Chondrocyte (in vitro differentiated cells): ENCODE data around the gene C20orf144. TPM values are rescaled to one million over a fixed set of nuclear protein-coding genes. Genes with fewer than 3 reads are reported as not detected.
A peak's percentile ranks its signal among the peaks of the same experiment; 100 is the strongest.

ENCODE experiments used
- DNase-seq: peaks from one replicate; pipeline ENCODE4 v3.0.0; 2021; ENCODE audit warnings: mixed read lengths, low spot score
- H3K27ac Mint-ChIP-seq: one replicate; pipeline ENCODE4 v1.8.0; 2021; ENCODE audit warnings: mild to moderate bottlenecking, moderate library complexity, mixed read lengths; ENCODE audit not compliant: unreplicated experiment
- H3K27me3 Mint-ChIP-seq: 2 replicates; pipeline ENCODE4 v1.8.0; 2021; ENCODE audit warnings: low read depth, mixed read lengths
- H3K36me3 Mint-ChIP-seq: 2 replicates; pipeline ENCODE4 v1.8.0; 2021; ENCODE audit warnings: low read depth, mixed read lengths
- H3K4me1 Mint-ChIP-seq: 2 replicates; pipeline ENCODE4 v1.8.0; 2021; ENCODE audit warnings: low read depth, mild to moderate bottlenecking, mixed read lengths
- H3K4me3 Mint-ChIP-seq: one replicate; pipeline ENCODE4 v1.8.0; 2021; ENCODE audit warnings: mild to moderate bottlenecking, moderate library complexity, mixed read lengths; ENCODE audit not compliant: unreplicated experiment
- H3K9me3 Mint-ChIP-seq: 2 replicates; pipeline ENCODE4 v1.8.0; 2021; ENCODE audit warnings: low read depth, mixed read lengths
- total RNA-seq: library from RNA; stranded (reverse); gene quantifications from 3 replicates; pipeline ENCODE4 v1.2.1, GENCODE V29; 2021
- TF ChIP-seq, protein P1 (sequence below): fragments of 200-600 bp; sonication (generic); IDR thresholded peaks from 2 replicates; pipeline ENCODE4 v1.5.0; 2021; ENCODE audit warnings: antibody characterized with exemption, mild to moderate bottlenecking, moderate library complexity

Gene C20orf144
- total RNA-seq, 1 donor from 2014 or later, result 0.10 TPM

DNA sequence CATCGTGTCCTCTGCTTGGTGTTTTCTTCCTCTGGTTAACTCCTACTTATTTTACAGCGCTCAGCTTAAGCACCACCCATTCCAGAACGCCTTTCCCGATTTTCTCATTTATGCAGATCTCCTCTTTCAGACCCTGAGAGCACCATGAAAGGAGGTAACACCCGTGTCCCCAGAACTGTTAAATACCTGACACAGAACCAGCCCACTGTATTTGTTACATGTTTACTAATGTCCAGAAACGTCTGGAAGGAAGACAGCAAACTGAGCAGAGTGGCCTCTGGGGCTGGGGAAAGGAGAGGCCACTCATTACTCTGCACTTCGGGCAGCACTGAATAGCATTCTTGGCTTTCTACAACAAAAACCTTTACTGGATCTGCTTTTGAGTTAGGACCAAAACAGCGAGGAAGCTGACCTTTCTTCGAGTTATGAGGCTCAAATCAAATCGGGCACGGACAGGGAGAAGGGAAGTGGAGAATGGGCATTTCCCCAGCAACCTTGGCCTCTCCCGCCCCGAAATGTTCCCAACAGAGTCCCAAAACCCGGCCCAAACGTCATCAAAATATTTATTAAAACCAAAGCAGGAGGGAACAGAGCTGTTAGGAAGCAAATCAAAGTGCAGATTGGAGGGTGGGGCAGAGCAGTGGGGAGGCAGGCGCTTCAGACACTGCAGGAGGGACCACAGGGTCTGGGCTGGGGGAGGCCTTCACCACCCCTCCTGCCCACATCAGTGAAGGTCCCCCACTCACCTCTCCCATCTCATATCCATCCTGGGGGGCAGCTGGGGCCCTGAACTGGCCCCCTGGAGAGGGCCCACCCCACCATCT is 13.2 kb downstream of the C20orf144 start:
- H3K27ac Mint-ChIP-seq, result peak overlapping the region; percentile 71

GRCh38 chr20:33676121-33676520 is 14.0 kb downstream of the C20orf144 start:
- H3K4me3 Mint-ChIP-seq, result peak overlapping the region; percentile 36
- H3K4me1 Mint-ChIP-seq, result peaks cover 51% of the 10 kb centered on the region
- DNase-seq, result no peak
- no peaks in the 10 kb centered on the region for H3K9me3 Mint-ChIP-seq
- peak overlapping the region; percentile 22 for H3K27ac Mint-ChIP-seq
- TF ChIP-seq, protein P1, sequence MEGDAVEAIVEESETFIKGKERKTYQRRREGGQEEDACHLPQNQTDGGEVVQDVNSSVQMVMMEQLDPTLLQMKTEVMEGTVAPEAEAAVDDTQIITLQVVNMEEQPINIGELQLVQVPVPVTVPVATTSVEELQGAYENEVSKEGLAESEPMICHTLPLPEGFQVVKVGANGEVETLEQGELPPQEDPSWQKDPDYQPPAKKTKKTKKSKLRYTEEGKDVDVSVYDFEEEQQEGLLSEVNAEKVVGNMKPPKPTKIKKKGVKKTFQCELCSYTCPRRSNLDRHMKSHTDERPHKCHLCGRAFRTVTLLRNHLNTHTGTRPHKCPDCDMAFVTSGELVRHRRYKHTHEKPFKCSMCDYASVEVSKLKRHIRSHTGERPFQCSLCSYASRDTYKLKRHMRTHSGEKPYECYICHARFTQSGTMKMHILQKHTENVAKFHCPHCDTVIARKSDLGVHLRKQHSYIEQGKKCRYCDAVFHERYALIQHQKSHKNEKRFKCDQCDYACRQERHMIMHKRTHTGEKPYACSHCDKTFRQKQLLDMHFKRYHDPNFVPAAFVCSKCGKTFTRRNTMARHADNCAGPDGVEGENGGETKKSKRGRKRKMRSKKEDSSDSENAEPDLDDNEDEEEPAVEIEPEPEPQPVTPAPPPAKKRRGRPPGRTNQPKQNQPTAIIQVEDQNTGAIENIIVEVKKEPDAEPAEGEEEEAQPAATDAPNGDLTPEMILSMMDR, result no peak
- no peaks in the 10 kb centered on the region for H3K27me3 Mint-ChIP-seq
- H3K36me3 Mint-ChIP-seq, result peaks cover 5% of the 10 kb centered on the region

More for the DNA sequence above, 13.2 kb downstream of the C20orf144 start:
- no peak for DNase-seq
- H3K36me3 Mint-ChIP-seq, result peaks cover 5% of the 10 kb centered on the region
- H3K9me3 Mint-ChIP-seq, result no peaks in the 10 kb centered on the region
- TF ChIP-seq, protein P1, result no peak
- H3K27me3 Mint-ChIP-seq, result no peaks in the 10 kb centered on the region
- H3K4me1 Mint-ChIP-seq, result peaks cover 46% of the 10 kb centered on the region
- H3K4me3 Mint-ChIP-seq, result peak overlapping the region; percentile 57

- H3K36me3 Mint-ChIP-seq, result peaks cover 2% of the 10 kb centered on the region
- H3K27ac Mint-ChIP-seq, result no peak overlapping the region
- H3K4me3 Mint-ChIP-seq, result no peak overlapping the region
- DNase-seq, result no peak
- TF ChIP-seq, protein P1, result no peak
- H3K9me3 Mint-ChIP-seq, result no peaks in the 10 kb centered on the region
- H3K4me1 Mint-ChIP-seq, result peaks cover 58% of the 10 kb centered on the region
- H3K27me3 Mint-ChIP-seq, result no peaks in the 10 kb centered on the region
Measured at GRCh38 chr20:33676652-33677645, 14.8 kb downstream of the C20orf144 start.

DNA sequence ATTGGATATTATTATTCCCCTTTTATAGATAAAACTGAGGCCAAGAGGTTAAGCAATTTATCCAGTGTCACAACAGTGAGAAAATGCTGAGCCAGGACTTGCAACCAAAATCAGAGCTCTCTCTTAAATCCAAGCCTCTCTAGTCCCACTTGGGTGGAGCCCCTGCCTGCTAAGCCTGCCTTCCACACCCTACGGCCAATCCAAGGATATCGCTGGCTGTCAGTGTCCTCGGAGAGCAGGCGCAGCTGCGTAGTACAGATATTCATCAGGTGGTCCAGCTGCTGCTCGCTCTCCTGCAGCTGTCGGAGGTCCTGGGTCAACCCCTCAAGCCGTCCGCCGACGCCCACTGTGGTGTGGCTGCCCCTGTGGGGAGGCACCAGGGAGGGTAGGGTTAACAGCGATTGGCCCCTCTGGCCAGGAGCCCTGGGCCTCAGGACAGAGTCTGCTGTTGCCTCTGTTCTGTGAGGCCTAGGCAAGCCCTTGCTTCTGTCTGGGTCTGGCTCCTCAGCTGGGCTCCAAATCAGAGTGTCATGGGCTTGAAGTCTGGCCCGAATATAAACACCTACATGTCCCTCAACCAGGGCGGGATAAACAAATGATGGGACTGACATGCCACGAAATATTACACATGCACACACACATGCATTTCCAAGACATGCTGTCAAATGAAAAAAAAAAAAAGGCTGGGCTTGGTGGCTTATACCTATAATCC is 16.0 kb downstream of the C20orf144 start:
- no peak for DNase-seq
- no peak overlapping the region for H3K27ac Mint-ChIP-seq
- H3K4me3 Mint-ChIP-seq, result no peak overlapping the region
- H3K4me1 Mint-ChIP-seq, result peaks cover 48% of the 10 kb centered on the region
- H3K27me3 Mint-ChIP-seq, result no peaks in the 10 kb centered on the region
- no peaks in the 10 kb centered on the region for H3K9me3 Mint-ChIP-seq
- H3K36me3 Mint-ChIP-seq, result no peaks in the 10 kb centered on the region
- TF ChIP-seq, protein P1, result no peak
